Non-pigmented ciliary epithelial cell (primary cell): ENCODE measurements around the gene EOLA2.
"Not testable (repeated sequence)": the region's sequence is repeated elsewhere in the genome, so short reads cannot be mapped to it uniquely, and the experiment has no call there.

Experiments
- DNase-seq: peaks from one replicate; pipeline ENCODE4 v3.0.0-alpha.2; 2010; ENCODE audit warnings: low read depth

EOLA2 gene

GRCh38 chrX:149938427-149938880 is at the start of gene EOLA2:
Gene EOLA2 (minus strand): TSS chrX:149938491. CDS start chrX:149933874, 4,617 bp downstream.
- DNase-seq = peak; percentile 93

- no peak for DNase-seq
These were observed 49.3 kb upstream of the EOLA2 start for GRCh38 chrX:149987613-149988012.

- DNase-seq = no peak
These were observed 46.1 kb upstream of the EOLA2 start for GRCh38 chrX:149984411-149984810.

- DNase-seq = no peak
These were observed 44.0 kb upstream of the EOLA2 start for GRCh38 chrX:149982310-149982709.

- DNase-seq = no peak
These were observed 40.9 kb upstream of the EOLA2 start for GRCh38 chrX:149979126-149979644.

GRCh38 chrX:149962859-149963757 is 24.8 kb upstream of the EOLA2 start:
- no peak for DNase-seq

GRCh38 chrX:149962010-149962409 is 23.7 kb upstream of the EOLA2 start:
- DNase-seq = no peak

- DNase-seq = no peak
These were observed 23.3 kb upstream of the EOLA2 start for GRCh38 chrX:149961572-149961971.

- DNase-seq = no peak
These were observed 12.4 kb upstream of the EOLA2 start for GRCh38 chrX:149950681-149951080.

- DNase-seq = no peak
These were observed 11.6 kb upstream of the EOLA2 start for GRCh38 chrX:149949743-149950436.

GRCh38 chrX:149948016-149948415 is 9.7 kb upstream of the EOLA2 start:
- no peak for DNase-seq

- not testable (repeated sequence) for DNase-seq
These were observed 8.6 kb upstream of the EOLA2 start for GRCh38 chrX:149946932-149947331.

GRCh38 chrX:149945820-149946219 is 7.5 kb upstream of the EOLA2 start:
- not testable (repeated sequence) for DNase-seq

GRCh38 chrX:149945087-149945670 is 6.9 kb upstream of the EOLA2 start:
- not testable (repeated sequence) for DNase-seq

- DNase-seq = not testable (repeated sequence)
These were observed 2.4 kb upstream of the EOLA2 start for GRCh38 chrX:149940674-149941024.

GRCh38 chrX:149939905-149940673 is 1.8 kb upstream of the EOLA2 start:
- peak; percentile 96 for DNase-seq

- DNase-seq = no peak
These were observed 1.3 kb upstream of the EOLA2 start for GRCh38 chrX:149939655-149939904.

- peak; percentile 64 for DNase-seq
These were observed 777 bp upstream of the EOLA2 start for GRCh38 chrX:149938881-149939654.

- no peak for DNase-seq
These were observed 342 bp downstream of the EOLA2 start for GRCh38 chrX:149937871-149938426.

GRCh38 chrX:149937328-149937727 is 963 bp downstream of the EOLA2 start:
- DNase-seq = not testable (repeated sequence)

GRCh38 chrX:149933547-149933946 is 4.7 kb downstream of the EOLA2 start:
- DNase-seq = not testable (repeated sequence)
